ENCODE results near the gene LRRC10B. TPM values are rescaled to one million over a fixed set of nuclear protein-coding genes. Genes with fewer than 3 reads are reported as not detected.
A peak's percentile ranks its signal among the peaks of the same experiment; 100 is the strongest.

LRRC10B gene
- total RNA-seq, 1 donor from 2014 or later, result not detected

- Mint-ChIP-seq H3K36me3 (peaks cover 7% of the 10 kb centered on the region), H3K4me3 (peak overlapping the region; percentile 10), H3K4me1 (no peaks in the 10 kb centered on the region), H3K27ac (no peak overlapping the region), H3K27me3 (ENCODE audit: insufficient read depth, low read depth) (peaks cover 5% of the 10 kb centered on the region), H3K9me3 (no peaks in the 10 kb centered on the region)
- no peaks in the 10 kb centered on the region for H3K27me3 ChIP-seq
- no peak overlapping the region for H2AFZ ChIP-seq (replicated peaks)
- no peaks in the 10 kb centered on the region for H3K9me3 ChIP-seq (ENCODE audit: low read depth)
- peaks cover 6% of the 10 kb centered on the region for H3K4me1 ChIP-seq
- peaks cover 4% of the 10 kb centered on the region for H3F3A ChIP-seq (ENCODE audit: low read depth)
- H3K4me3 ChIP-seq, result no peak overlapping the region
- TF ChIP-seq EZH2phosphoT487 (IDR thresholded peaks at IDR 0.05) (no peak), CTCF (IDR thresholded peaks at IDR 0.05) (no peak), EZH2 (IDR thresholded peaks at IDR 0.05) (no peak)
- H3K4me2 ChIP-seq, result no peak overlapping the region
- no peaks in the 10 kb centered on the region for H3K79me2 ChIP-seq (ENCODE audit: low read depth)
- H3K9ac ChIP-seq, result no peak overlapping the region
- H3K27ac ChIP-seq, result no peak overlapping the region
- H3K36me3 ChIP-seq, result no peaks in the 10 kb centered on the region
- H4K20me1 ChIP-seq (ENCODE audit: low read depth), result peaks cover 10% of the 10 kb centered on the region
- DNase-seq (ENCODE audit: low spot score), result no peak
Observed at GRCh38 chr11:61468002-61468401, 40.5 kb upstream of the LRRC10B start.

- no peak overlapping the region for H3K4me2 ChIP-seq
- Mint-ChIP-seq H3K4me1 (peaks cover 2% of the 10 kb centered on the region), H3K27ac (no peak overlapping the region), H3K36me3 (peaks cover 11% of the 10 kb centered on the region), H3K27me3 (ENCODE audit: insufficient read depth, low read depth) (peaks cover 5% of the 10 kb centered on the region), H3K4me3 (no peak overlapping the region), H3K9me3 (no peaks in the 10 kb centered on the region)
- no peak overlapping the region for H3K27ac ChIP-seq
- H3K4me1 ChIP-seq, result peaks cover 7% of the 10 kb centered on the region
- H3K9me3 ChIP-seq (ENCODE audit: low read depth), result no peaks in the 10 kb centered on the region
- TF ChIP-seq CTCF (IDR thresholded peaks at IDR 0.05) (no peak), EZH2phosphoT487 (IDR thresholded peaks at IDR 0.05) (no peak), EZH2 (IDR thresholded peaks at IDR 0.05) (no peak)
- no peaks in the 10 kb centered on the region for H3K36me3 ChIP-seq
- peaks cover 19% of the 10 kb centered on the region for H4K20me1 ChIP-seq (ENCODE audit: low read depth)
- no peak overlapping the region for H3K9ac ChIP-seq
- H3K79me2 ChIP-seq (ENCODE audit: low read depth), result no peaks in the 10 kb centered on the region
- no peak overlapping the region for H2AFZ ChIP-seq (replicated peaks)
- H3K4me3 ChIP-seq, result no peak overlapping the region
- H3K27me3 ChIP-seq, result no peaks in the 10 kb centered on the region
- peaks cover 8% of the 10 kb centered on the region for H3F3A ChIP-seq (ENCODE audit: low read depth)
- DNase-seq (ENCODE audit: low spot score), result no peak
Observed at GRCh38 chr11:61472282-61472681, 36.3 kb upstream of the LRRC10B start.

- Histone ChIP-seq H4K20me1 (ENCODE audit: low read depth) (peaks cover 20% of the 10 kb centered on the region), H3K4me3 (no peak overlapping the region), H2AFZ (replicated peaks) (no peak overlapping the region), H3K27me3 (peaks cover under 1% of the 10 kb centered on the region), H3K27ac (no peak overlapping the region), H3K4me2 (no peak overlapping the region), H3K36me3 (no peaks in the 10 kb centered on the region), H3F3A (ENCODE audit: low read depth) (peaks cover 8% of the 10 kb centered on the region), H3K9ac (no peak overlapping the region), H3K79me2 (ENCODE audit: low read depth) (no peaks in the 10 kb centered on the region), H3K9me3 (ENCODE audit: low read depth) (no peaks in the 10 kb centered on the region), H3K4me1 (peaks cover 8% of the 10 kb centered on the region)
- Mint-ChIP-seq H3K27ac (no peak overlapping the region), H3K9me3 (no peaks in the 10 kb centered on the region), H3K36me3 (peaks cover 11% of the 10 kb centered on the region), H3K4me1 (peaks cover 4% of the 10 kb centered on the region), H3K27me3 (ENCODE audit: insufficient read depth, low read depth) (peaks cover 5% of the 10 kb centered on the region), H3K4me3 (no peak overlapping the region)
- DNase-seq (ENCODE audit: low spot score), result peak; percentile 39
- TF ChIP-seq CTCF (IDR thresholded peaks at IDR 0.05) (no peak), EZH2phosphoT487 (IDR thresholded peaks at IDR 0.05) (no peak), EZH2 (IDR thresholded peaks at IDR 0.05) (no peak)
Observed at GRCh38 chr11:61472868-61473267, 35.7 kb upstream of the LRRC10B start.
